ENCODE data around the gene DUOXA2. TPM values are rescaled to one million over a fixed set of nuclear protein-coding genes. Genes with fewer than 3 reads are reported as not detected.
A peak's percentile ranks its signal among the peaks of the same experiment; 100 is the strongest.

DUOXA2 gene
- polyA plus RNA-seq, 3 donors from 2014 or later = not detected

- Mint-ChIP-seq H3K27ac (no peak overlapping the region), H3K4me3 (no peak overlapping the region), H3K4me1 (peaks cover 0 to 2% of the 10 kb centered on the region in 2 donors), H3K36me3 (no peaks in the 10 kb centered on the region), H3K27me3 (ENCODE audit: low read depth in 3 of 3) (peaks cover 2 to 5% (median 2%) of the 10 kb centered on the region in 3 donors), H3K9me3 (peaks cover 0 to 2% (median 0%) of the 10 kb centered on the region in 6 donors)
- no peak for DNase-seq
Observed at GRCh38 chr15:45141386-45141785, 27.3 kb downstream of the DUOXA2 start.

- Mint-ChIP-seq H3K36me3 (no peaks in the 10 kb centered on the region), H3K27ac (no peak overlapping the region), H3K9me3 (peaks cover 0 to 2% (median 0%) of the 10 kb centered on the region in 6 donors), H3K27me3 (ENCODE audit: low read depth in 3 of 3) (peaks cover 0 to 3% (median 0%) of the 10 kb centered on the region in 3 donors), H3K4me3 (no peak overlapping the region), H3K4me1 (no peaks in the 10 kb centered on the region)
- DNase-seq = no peak
Observed at GRCh38 chr15:45143056-45143455, 28.9 kb downstream of the DUOXA2 start.

GRCh38 chr15:45143946-45144345 is 29.8 kb downstream of the DUOXA2 start:
- no peak for DNase-seq
- Mint-ChIP-seq H3K36me3 (no peaks in the 10 kb centered on the region), H3K4me1 (no peaks in the 10 kb centered on the region), H3K4me3 (no peak overlapping the region), H3K9me3 (peaks cover 0 to 2% (median 0%) of the 10 kb centered on the region in 6 donors), H3K27me3 (ENCODE audit: low read depth in 3 of 3) (peaks cover 0 to 1% (median 0%) of the 10 kb centered on the region in 3 donors), H3K27ac (no peak overlapping the region)

GRCh38 chr15:45144775-45145174 is 30.6 kb downstream of the DUOXA2 start:
- Mint-ChIP-seq H3K27me3 (ENCODE audit: low read depth in 3 of 3) (no peaks in the 10 kb centered on the region), H3K9me3 (peaks cover 0 to 2% (median 0%) of the 10 kb centered on the region in 6 donors), H3K4me3 (no peak overlapping the region), H3K27ac (no peak overlapping the region), H3K4me1 (no peaks in the 10 kb centered on the region), H3K36me3 (no peaks in the 10 kb centered on the region)
- no peak for DNase-seq

- Mint-ChIP-seq H3K27me3 (ENCODE audit: low read depth in 3 of 3) (no peaks in the 10 kb centered on the region), H3K9me3 (peaks cover 0 to 1% (median 0%) of the 10 kb centered on the region in 6 donors), H3K4me1 (no peaks in the 10 kb centered on the region), H3K27ac (no peak overlapping the region), H3K36me3 (peaks cover 0 to 3% (median 3%) of the 10 kb centered on the region in 3 donors), H3K4me3 (no peak overlapping the region)
- no peak for DNase-seq
Observed at GRCh38 chr15:45146405-45146804, 32.3 kb downstream of the DUOXA2 start.

- Mint-ChIP-seq H3K36me3 (peaks cover 3 to 11% (median 6%) of the 10 kb centered on the region in 3 donors), H3K4me3 (no peak overlapping the region), H3K27ac (no peak overlapping the region), H3K27me3 (ENCODE audit: low read depth in 3 of 3) (peaks cover 0 to under 1% (median 0%) of the 10 kb centered on the region in 3 donors), H3K4me1 (no peaks in the 10 kb centered on the region), H3K9me3 (no peaks in the 10 kb centered on the region)
- no peak for DNase-seq
Observed at GRCh38 chr15:45147606-45148005, 33.5 kb downstream of the DUOXA2 start.

GRCh38 chr15:45148076-45149059 is 34.2 kb downstream of the DUOXA2 start:
- Mint-ChIP-seq H3K27me3 (ENCODE audit: low read depth in 3 of 3) (peaks cover 0 to 2% (median 0%) of the 10 kb centered on the region in 3 donors), H3K27ac (no peak overlapping the region)

GRCh38 chr15:45149060-45149459 is 34.9 kb downstream of the DUOXA2 start:
- H3K36me3 Mint-ChIP-seq = peaks cover 3 to 11% (median 9%) of the 10 kb centered on the region in 3 donors
- H3K9me3 Mint-ChIP-seq = no peaks in the 10 kb centered on the region
- no peaks in the 10 kb centered on the region for H3K4me1 Mint-ChIP-seq
- H3K27ac Mint-ChIP-seq = no peak overlapping the region
- no peak for DNase-seq
- H3K27me3 Mint-ChIP-seq (ENCODE audit: low read depth in 3 of 3) = peaks cover 0 to 2% (median 0%) of the 10 kb centered on the region in 3 donors
- H3K4me3 Mint-ChIP-seq = no peak overlapping the region

More at GRCh38 chr15:45148076-45149059, 34.2 kb downstream of the DUOXA2 start:
- no peaks in the 10 kb centered on the region for H3K9me3 Mint-ChIP-seq
- no peak for DNase-seq
- H3K36me3 Mint-ChIP-seq = peaks cover 3 to 11% (median 8%) of the 10 kb centered on the region in 3 donors
- H3K4me1 Mint-ChIP-seq = no peaks in the 10 kb centered on the region
- H3K4me3 Mint-ChIP-seq = no peak overlapping the region

GRCh38 chr15:45150481-45150880 is 36.4 kb downstream of the DUOXA2 start:
- Mint-ChIP-seq H3K27me3 (ENCODE audit: low read depth in 3 of 3) (peaks cover 0 to 2% (median 0%) of the 10 kb centered on the region in 3 donors), H3K9me3 (no peaks in the 10 kb centered on the region), H3K4me3 (no peak overlapping the region), H3K36me3 (peaks cover 3 to 11% (median 9%) of the 10 kb centered on the region in 3 donors), H3K4me1 (peaks cover 0 to 2% of the 10 kb centered on the region in 2 donors), H3K27ac (no peak overlapping the region)
- DNase-seq = no peak

- Mint-ChIP-seq H3K27ac (peak overlapping the region in 1 of 6 donors; percentile 17), H3K9me3 (no peaks in the 10 kb centered on the region), H3K36me3 (peaks cover 3 to 11% (median 9%) of the 10 kb centered on the region in 3 donors), H3K4me1 (peaks cover 0 to 6% of the 10 kb centered on the region in 2 donors), H3K4me3 (no peak overlapping the region), H3K27me3 (ENCODE audit: low read depth in 3 of 3) (peaks cover 0 to 2% (median 0%) of the 10 kb centered on the region in 3 donors)
- no peak for DNase-seq
Observed at GRCh38 chr15:45150997-45151396, 36.9 kb downstream of the DUOXA2 start.

GRCh38 chr15:45151998-45152828 is 38.1 kb downstream of the DUOXA2 start:
- Mint-ChIP-seq H3K4me3 (no peak overlapping the region), H3K27ac (no peak overlapping the region)
- no peak for DNase-seq

GRCh38 chr15:45155739-45156138 is 41.6 kb downstream of the DUOXA2 start:
- no peaks in the 10 kb centered on the region for H3K9me3 Mint-ChIP-seq
- H3K36me3 Mint-ChIP-seq = peaks cover 3 to 11% (median 9%) of the 10 kb centered on the region in 3 donors
- H3K4me1 Mint-ChIP-seq = peaks cover 18 to 19% of the 10 kb centered on the region in 2 donors
- H3K27me3 Mint-ChIP-seq (ENCODE audit: low read depth in 3 of 3) = peaks cover 0 to 2% (median 0%) of the 10 kb centered on the region in 3 donors
- no peak overlapping the region for H3K27ac Mint-ChIP-seq
- no peak for DNase-seq
- H3K4me3 Mint-ChIP-seq = no peak overlapping the region

More at GRCh38 chr15:45151998-45152828, 38.1 kb downstream of the DUOXA2 start:
- Mint-ChIP-seq H3K9me3 (no peaks in the 10 kb centered on the region), H3K4me1 (peaks cover 6% of the 10 kb centered on the region in 2 donors), H3K36me3 (peaks cover 3 to 11% (median 9%) of the 10 kb centered on the region in 3 donors), H3K27me3 (ENCODE audit: low read depth in 3 of 3) (peaks cover 0 to 2% (median 0%) of the 10 kb centered on the region in 3 donors)

GRCh38 chr15:45156744-45157455 is 42.8 kb downstream of the DUOXA2 start:
- Mint-ChIP-seq H3K9me3 (no peaks in the 10 kb centered on the region), H3K4me3 (peak overlapping the region in 1 of 5 donors; percentile 28), H3K27me3 (ENCODE audit: low read depth in 3 of 3) (peaks cover 0 to 2% (median 0%) of the 10 kb centered on the region in 3 donors), H3K36me3 (peaks cover 0 to 9% (median 7%) of the 10 kb centered on the region in 3 donors), H3K27ac (no peak overlapping the region), H3K4me1 (peaks cover 18 to 19% of the 10 kb centered on the region in 2 donors)
- DNase-seq = no peak

All from immature natural killer cell (primary cell).